Measurements from ENCODE around the gene DIRAS3.

The DIRAS3 gene

GRCh38 chr1:68047659-68048026 is 2.8 kb downstream of the DIRAS3 start:
- Histone ChIP-seq H4K20me1 (ENCODE audit: insufficient read depth) (no peaks in the 10 kb centered on the region), H3K9ac (no peak overlapping the region), H3K4me1 (ENCODE audit: low read depth, poor library complexity, severe bottlenecking) (no peaks in the 10 kb centered on the region), H3K4me3 (IDR thresholded peaks at IDR 0.05; ENCODE audit: insufficient read depth, low read depth, low read length) (no peak overlapping the region), H3K27ac (no peak overlapping the region), H3K36me3 (ENCODE audit: insufficient read depth) (no peaks in the 10 kb centered on the region), H3K27me3 (ENCODE audit: insufficient read depth, low read depth) (no peaks in the 10 kb centered on the region), H3K4me2 (no peak overlapping the region), H2AFZ (ENCODE audit: low read depth) (no peak overlapping the region), H3K79me2 (ENCODE audit: insufficient read depth, low read depth) (no peaks in the 10 kb centered on the region)
- no peak for TF ChIP-seq CTCF (conservative IDR thresholded peaks at IDR 0.05; ENCODE audit: low read depth, low read length)

- Histone ChIP-seq H3K4me3 (IDR thresholded peaks at IDR 0.05; ENCODE audit: insufficient read depth, low read depth, low read length) (no peak overlapping the region), H3K4me2 (no peak overlapping the region), H3K36me3 (ENCODE audit: insufficient read depth) (no peaks in the 10 kb centered on the region), H4K20me1 (ENCODE audit: insufficient read depth) (no peaks in the 10 kb centered on the region), H2AFZ (ENCODE audit: low read depth) (no peak overlapping the region), H3K27ac (no peak overlapping the region), H3K4me1 (ENCODE audit: low read depth, poor library complexity, severe bottlenecking) (no peaks in the 10 kb centered on the region), H3K79me2 (ENCODE audit: insufficient read depth, low read depth) (no peaks in the 10 kb centered on the region), H3K9ac (no peak overlapping the region), H3K27me3 (ENCODE audit: insufficient read depth, low read depth) (no peaks in the 10 kb centered on the region)
- no peak for TF ChIP-seq CTCF (conservative IDR thresholded peaks at IDR 0.05; ENCODE audit: low read depth, low read length)
Observed at GRCh38 chr1:68046885-68047658, 3.4 kb downstream of the DIRAS3 start.

- Histone ChIP-seq H3K27ac (no peak overlapping the region), H2AFZ (ENCODE audit: low read depth) (no peak overlapping the region), H3K4me2 (no peak overlapping the region), H3K27me3 (ENCODE audit: insufficient read depth, low read depth) (no peaks in the 10 kb centered on the region), H3K79me2 (ENCODE audit: insufficient read depth, low read depth) (no peaks in the 10 kb centered on the region), H3K36me3 (ENCODE audit: insufficient read depth) (no peaks in the 10 kb centered on the region), H3K4me3 (IDR thresholded peaks at IDR 0.05; ENCODE audit: insufficient read depth, low read depth, low read length) (no peak overlapping the region), H3K9ac (no peak overlapping the region), H4K20me1 (ENCODE audit: insufficient read depth) (no peaks in the 10 kb centered on the region), H3K4me1 (ENCODE audit: low read depth, poor library complexity, severe bottlenecking) (no peaks in the 10 kb centered on the region)
- no peak for TF ChIP-seq CTCF (conservative IDR thresholded peaks at IDR 0.05; ENCODE audit: low read depth, low read length)
Observed at GRCh38 chr1:68046423-68046822, 4.0 kb downstream of the DIRAS3 start.

- Histone ChIP-seq H3K9ac (no peak overlapping the region), H3K27me3 (ENCODE audit: insufficient read depth, low read depth) (no peaks in the 10 kb centered on the region), H3K4me2 (no peak overlapping the region), H3K79me2 (ENCODE audit: insufficient read depth, low read depth) (no peaks in the 10 kb centered on the region), H3K27ac (no peak overlapping the region), H3K4me3 (IDR thresholded peaks at IDR 0.05; ENCODE audit: insufficient read depth, low read depth, low read length) (no peak overlapping the region), H2AFZ (ENCODE audit: low read depth) (no peak overlapping the region), H4K20me1 (ENCODE audit: insufficient read depth) (no peaks in the 10 kb centered on the region), H3K36me3 (ENCODE audit: insufficient read depth) (no peaks in the 10 kb centered on the region), H3K4me1 (ENCODE audit: low read depth, poor library complexity, severe bottlenecking) (no peaks in the 10 kb centered on the region)
- TF ChIP-seq CTCF (conservative IDR thresholded peaks at IDR 0.05; ENCODE audit: low read depth, low read length): no peak
Observed at GRCh38 chr1:68045511-68046180, 4.8 kb downstream of the DIRAS3 start.
